K562 (cell line): Measurements from ENCODE around the gene CHAC1. TPM values are rescaled to one million over a fixed set of nuclear protein-coding genes. Genes with fewer than 3 reads are reported as not detected.

Experiments
- BACH1 ChIP-seq: fragments of 200-800 bp; sonication (Bioruptor generic); IDR thresholded peaks from 2 replicates; pipeline ENCODE4 v1.6.1; 2016; ENCODE audit warnings: missing genetic modification characterization, missing compliant biosample characterization
- BRCA1 ChIP-seq, 2 experiments: fragments of 450-650 bp in 1 of 2; sonication (generic) in 1 of 2; formaldehyde crosslinking in 1 of 2; IDR thresholded peaks; 2 replicates each; pipeline versions ENCODE4 v1.5.0 to v1.6.1; 2017 to 2020; ENCODE audit warnings: mild to moderate bottlenecking in 1 of 2, missing genetic modification reagents in 1 of 2
- CBX8 ChIP-seq: fragments of 200-600 bp; sonication (generic); IDR thresholded peaks from 2 replicates; pipeline ENCODE4 v1.6.1; 2012; ENCODE audit warnings: borderline replicate concordance, mixed run types, low read depth, mild to moderate bottlenecking, moderate library complexity, mixed read lengths, low read length, control low read depth, inconsistent platforms; ENCODE audit not compliant: poor library complexity, severe bottlenecking; ENCODE audit errors: extremely low read depth
- CHD2 ChIP-seq: IDR thresholded peaks from 2 replicates; pipeline ENCODE4 v1.6.1; 2011; ENCODE audit warnings: low read depth, low read length
- ELK1 ChIP-seq: sonication (generic); formaldehyde crosslinking; IDR thresholded peaks from 2 replicates; pipeline ENCODE4 v1.8.1; 2022; ENCODE audit warnings: missing genetic modification reagents
- FOXK1 ChIP-seq: sonication (generic); formaldehyde crosslinking; IDR thresholded peaks from 2 replicates; pipeline ENCODE4 v1.8.0; 2022; ENCODE audit warnings: missing genetic modification reagents, mild to moderate bottlenecking, borderline replicate concordance
- MCM7 ChIP-seq, 2 experiments: fragments of 450-650 bp; IDR thresholded peaks; 2 replicates each; pipeline ENCODE4 v1.6.1; 2016 to 2018
- MYC ChIP-seq, 2 experiments: fragments of 250-450 bp in 1 of 2; sonication (Bioruptor Pico) in 1 of 2; IDR thresholded peaks; 2 replicates each; pipeline versions ENCODE4 v1.5.1 to v1.6.1; 2012 to 2021; ENCODE audit warnings: low read depth in 2 of 2, borderline replicate concordance in 1 of 2, improper control_type of control experiment in 1 of 2, low read length in 1 of 2, mild to moderate bottlenecking in 1 of 2, moderate library complexity in 1 of 2
- POLR3A ChIP-seq: IDR thresholded peaks from 2 replicates; pipeline ENCODE4 v1.6.1; 2011; ENCODE audit warnings: borderline replicate concordance, mild to moderate bottlenecking, moderate library complexity; ENCODE audit not compliant: insufficient read length, insufficient read depth; ENCODE audit errors: extremely low read depth
- RBM14 ChIP-seq: fragments of 200-400 bp; formaldehyde crosslinking; IDR thresholded peaks from 2 replicates; pipeline ENCODE4 v1.6.1; 2018; ENCODE audit warnings: low read depth, mild to moderate bottlenecking, low read length, moderate library complexity, borderline replicate concordance; ENCODE audit not compliant: insufficient read depth
- RBM22 ChIP-seq: fragments of 200-400 bp; formaldehyde crosslinking; IDR thresholded peaks from 2 replicates; pipeline ENCODE4 v1.6.1; 2018; ENCODE audit warnings: low read length, low read depth; ENCODE audit not compliant: poor library complexity, severe bottlenecking
- THRB ChIP-seq: fragments of 450-650 bp; formaldehyde crosslinking; conservative IDR thresholded peaks from 2 replicates; pipeline ENCODE4 v1.4.0; 2022; ENCODE audit warnings: mild to moderate bottlenecking, missing genetic modification characterization
- WHSC1 ChIP-seq: IDR thresholded peaks from one replicate; pipeline ENCODE4 v1.6.1; 2012; ENCODE audit warnings: low read length, control low read depth, inconsistent platforms
- ZNF518B ChIP-seq: fragments of 250-450 bp; sonication (Bioruptor Pico); IDR thresholded peaks from 2 replicates; pipeline ENCODE4 v1.5.0; 2021; ENCODE audit warnings: mild to moderate bottlenecking, moderate library complexity
- ZNF609 ChIP-seq: sonication (generic); formaldehyde crosslinking; IDR thresholded peaks from 2 replicates; pipeline ENCODE4 v1.8.1; 2023; ENCODE audit warnings: missing genetic modification reagents, mild to moderate bottlenecking, borderline replicate concordance
- ZNF766 ChIP-seq: fragments of 200-800 bp; sonication (Bioruptor generic); conservative IDR thresholded peaks from 2 replicates; pipeline ENCODE4 v1.6.1; 2016; ENCODE audit warnings: missing genetic modification characterization, missing compliant biosample characterization
- polyA plus RNA-seq, 8 experiments: library from polyadenylated mRNA; depleted of rRNA in 4 of 8; stranded (reverse) in 5 of 8; unstranded in 3 of 8; fragments of >200 nt; fragmentation: Nextera tagmentation in 2 of 8; fragmentation: Illumina TruSeq in 1 of 8; extraction: Ambion mirVana in 2 of 8; extraction: Trizol in 1 of 8; gene quantifications; 2 replicates each; pipeline versions ENCODE4 v1.2.1 to v1.2.3, GENCODE V29; 2011 to 2014; ENCODE audit warnings: inconsistent platforms in 1 of 8, missing spikeins in 1 of 8
- total RNA-seq, 7 experiments: library from RNA; depleted of rRNA in 6 of 7; stranded (reverse); fragments of >200 nt in 6 of 7; fragmentation: Illumina TruSeq in 2 of 7; extraction: Trizol in 2 of 7; gene quantifications; 2 replicates each; pipeline versions ENCODE4 v1.2.1 to v1.2.3, GENCODE V29; 2011 to 2021; ENCODE audit warnings: low replicate concordance in 1 of 7

Gene CHAC1
- total and polyA plus RNA-seq, 9 of the 15 experiments (the other 6 are each of a cell fraction or from before 2014, with no cell fraction given): 0.47 to 39.0 (median 7.5) TPM

DNA sequence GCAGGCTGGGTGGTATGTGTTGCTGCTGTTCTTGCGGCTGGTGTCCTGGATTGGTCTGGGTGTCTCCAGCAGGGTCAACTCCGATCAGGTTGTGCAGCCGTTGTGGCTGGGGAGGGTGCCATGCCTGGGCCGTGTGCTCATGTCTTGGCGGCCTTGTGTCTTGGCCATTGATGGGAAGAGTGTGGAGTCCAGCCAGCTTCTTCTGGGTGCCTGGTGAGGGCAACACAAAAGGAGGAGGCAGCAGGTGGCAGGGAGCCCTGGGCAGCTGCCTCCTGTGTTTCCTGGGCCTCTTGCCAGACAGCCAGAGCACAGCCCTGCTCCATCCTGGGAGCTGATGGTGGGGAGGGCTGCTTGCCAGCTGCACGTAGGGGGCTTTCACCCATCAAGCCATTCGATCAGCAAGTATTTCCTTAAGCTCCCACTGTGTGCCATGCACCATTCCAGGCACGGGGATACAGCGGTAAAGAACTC lies 4.3 kb downstream of the CHAC1 start (continued):
- TF ChIP-seq BACH1: no peak
- no peak for TF ChIP-seq ZNF518B (CRISPR knock-in tag)
- no peak for TF ChIP-seq ZNF609
- no peak for TF ChIP-seq CHD2
- TF ChIP-seq THRB (CRISPR knock-in tag): no peak
- no peak for TF ChIP-seq WHSC1
- TF ChIP-seq ELK1 (CRISPR knock-in tag): no peak
- TF ChIP-seq MCM7 (IDR thresholded peaks at IDR 0.05): no peak
- no peak for TF ChIP-seq POLR3A
- TF ChIP-seq CBX8: no peak
- no peak for TF ChIP-seq MYC (IDR thresholded peaks at IDR 0.05; ENCODE audit: low read depth, low read length)
- TF ChIP-seq MYC (CRISPR knock-in tag; IDR thresholded peaks at IDR 0.05; ENCODE audit: borderline replicate concordance, low read depth): no peak
- no peak for TF ChIP-seq BRCA1 (IDR thresholded peaks at IDR 0.05)
- TF ChIP-seq BRCA1 (CRISPR knock-in tag; IDR thresholded peaks at IDR 0.05): no peak
- TF ChIP-seq RBM14: no peak
- peak; percentile 69 for TF ChIP-seq RBM22
- no peak for TF ChIP-seq ZNF766 (CRISPR knock-in tag)
- TF ChIP-seq FOXK1 (CRISPR knock-in tag): no peak
